Epithelial cell of esophagus (primary cell): ENCODE results near the gene DNAAF9.

Source experiments
- DNase-seq: peaks from one replicate; pipeline ENCODE4 v3.0.0; 2010; ENCODE audit warnings: low read depth
- H3K4me3 ChIP-seq: 2 replicates; pipeline ENCODE4 v1.5.1; 2011; ENCODE audit warnings: mild to moderate bottlenecking, low read length, control low read depth
- TF ChIP-seq, protein P1 (sequence below): IDR thresholded peaks from 2 replicates; pipeline ENCODE4 v1.5.1; 2011; ENCODE audit warnings: low read depth, mild to moderate bottlenecking, low read length, control low read depth, inconsistent platforms; ENCODE audit not compliant: insufficient read depth; ENCODE audit errors: missing control alignments

Gene DNAAF9

DNA sequence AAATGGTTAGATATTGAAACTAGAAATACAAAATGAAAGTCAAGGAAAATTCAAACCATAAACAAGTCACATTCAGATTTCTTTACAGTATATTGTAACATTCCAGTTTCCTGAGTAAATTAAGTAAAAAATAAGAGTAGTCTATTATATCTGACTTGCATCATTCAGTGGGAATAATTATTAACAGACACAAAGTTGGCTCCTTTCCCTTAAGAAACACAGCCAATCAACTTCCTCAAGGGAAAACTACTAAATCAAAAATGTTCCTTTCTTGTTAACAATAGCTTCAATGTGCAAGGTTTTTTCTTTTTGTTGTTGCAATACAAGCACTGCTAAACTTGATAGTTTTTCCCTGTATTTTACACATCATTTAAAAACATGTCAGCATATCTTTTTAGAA lies 33.2 kb downstream of the DNAAF9 start:
- H3K4me3 ChIP-seq: no peak overlapping the region
- DNase-seq: no peak
- TF ChIP-seq, protein P1, sequence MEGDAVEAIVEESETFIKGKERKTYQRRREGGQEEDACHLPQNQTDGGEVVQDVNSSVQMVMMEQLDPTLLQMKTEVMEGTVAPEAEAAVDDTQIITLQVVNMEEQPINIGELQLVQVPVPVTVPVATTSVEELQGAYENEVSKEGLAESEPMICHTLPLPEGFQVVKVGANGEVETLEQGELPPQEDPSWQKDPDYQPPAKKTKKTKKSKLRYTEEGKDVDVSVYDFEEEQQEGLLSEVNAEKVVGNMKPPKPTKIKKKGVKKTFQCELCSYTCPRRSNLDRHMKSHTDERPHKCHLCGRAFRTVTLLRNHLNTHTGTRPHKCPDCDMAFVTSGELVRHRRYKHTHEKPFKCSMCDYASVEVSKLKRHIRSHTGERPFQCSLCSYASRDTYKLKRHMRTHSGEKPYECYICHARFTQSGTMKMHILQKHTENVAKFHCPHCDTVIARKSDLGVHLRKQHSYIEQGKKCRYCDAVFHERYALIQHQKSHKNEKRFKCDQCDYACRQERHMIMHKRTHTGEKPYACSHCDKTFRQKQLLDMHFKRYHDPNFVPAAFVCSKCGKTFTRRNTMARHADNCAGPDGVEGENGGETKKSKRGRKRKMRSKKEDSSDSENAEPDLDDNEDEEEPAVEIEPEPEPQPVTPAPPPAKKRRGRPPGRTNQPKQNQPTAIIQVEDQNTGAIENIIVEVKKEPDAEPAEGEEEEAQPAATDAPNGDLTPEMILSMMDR: no peak

DNA sequence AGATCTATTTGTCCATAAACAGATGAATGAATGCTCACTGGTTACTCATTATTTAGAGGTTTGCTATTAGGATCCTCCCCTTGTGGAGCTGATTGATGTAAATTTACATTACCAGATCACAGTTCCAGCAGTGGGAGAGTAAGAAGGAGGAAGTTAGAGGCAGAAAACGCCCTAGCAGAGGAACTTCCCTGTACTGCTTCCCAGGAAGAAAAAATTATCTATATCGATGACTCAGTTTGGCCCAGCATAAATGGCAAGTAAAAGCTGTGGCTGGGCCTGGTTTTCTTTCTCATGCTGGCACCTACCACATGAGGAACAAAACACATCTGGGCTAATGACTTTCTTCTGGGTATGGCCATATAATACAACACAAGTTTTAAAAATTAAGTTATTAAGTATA lies 35.7 kb downstream of the DNAAF9 start:
- TF ChIP-seq, protein P1: no peak
- DNase-seq: no peak
- no peak overlapping the region for H3K4me3 ChIP-seq

DNA sequence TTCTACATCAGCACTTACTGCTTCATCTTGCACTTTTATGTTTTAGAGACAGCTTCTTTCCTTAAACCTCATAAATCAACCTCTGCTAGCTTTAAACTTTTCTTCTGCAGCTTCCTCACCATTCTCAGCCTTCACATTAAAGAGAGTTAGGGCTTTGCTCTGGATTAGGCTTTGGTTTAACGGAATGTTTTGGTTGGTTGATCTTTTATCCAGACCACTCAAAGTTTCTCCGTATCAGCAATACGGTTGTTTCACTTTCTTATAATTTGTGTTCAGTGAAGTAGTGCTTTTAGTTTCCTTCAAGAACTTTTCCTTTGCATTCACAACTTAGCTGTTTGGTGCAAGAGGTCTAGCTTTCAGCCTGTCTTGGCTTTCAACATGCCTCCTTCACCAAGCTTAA lies 40.4 kb downstream of the DNAAF9 start:
- DNase-seq: no peak
- TF ChIP-seq, protein P1: no peak
- no peak overlapping the region for H3K4me3 ChIP-seq

DNA sequence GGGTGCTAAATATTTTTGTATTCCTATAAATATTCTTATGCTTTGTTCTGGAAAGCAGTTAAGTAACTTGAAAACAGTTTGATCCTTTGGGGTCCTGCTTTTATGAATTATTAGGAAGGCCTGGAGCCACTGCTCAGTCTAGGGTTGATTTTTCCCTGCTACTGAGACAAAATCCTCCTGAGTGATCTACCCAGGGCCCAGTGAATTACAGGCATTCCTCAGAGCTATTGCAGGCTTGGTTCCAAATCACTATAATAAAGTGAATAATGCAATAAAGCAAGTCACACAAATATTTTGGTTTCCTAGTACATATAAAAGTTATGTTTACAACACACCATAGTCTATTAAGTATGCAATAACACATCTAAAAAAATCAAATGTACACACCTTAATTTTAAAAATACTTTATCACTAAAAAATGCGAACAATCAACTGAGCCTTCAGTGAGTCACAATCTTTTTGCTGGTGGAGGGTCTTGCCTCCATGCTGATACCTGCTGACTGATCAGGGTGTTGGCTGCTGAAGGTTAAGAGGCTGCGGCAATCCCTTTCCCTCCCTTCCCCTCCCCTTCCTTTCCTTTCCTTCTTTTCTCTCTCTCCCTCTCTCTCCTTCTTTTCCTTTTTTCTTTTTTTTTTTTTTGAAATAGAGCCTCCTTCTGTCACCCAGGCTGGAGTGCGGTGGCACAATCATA lies 43.0 kb downstream of the DNAAF9 start:
- TF ChIP-seq, protein P1: no peak
- no peak overlapping the region for H3K4me3 ChIP-seq
- DNase-seq: no peak

DNA sequence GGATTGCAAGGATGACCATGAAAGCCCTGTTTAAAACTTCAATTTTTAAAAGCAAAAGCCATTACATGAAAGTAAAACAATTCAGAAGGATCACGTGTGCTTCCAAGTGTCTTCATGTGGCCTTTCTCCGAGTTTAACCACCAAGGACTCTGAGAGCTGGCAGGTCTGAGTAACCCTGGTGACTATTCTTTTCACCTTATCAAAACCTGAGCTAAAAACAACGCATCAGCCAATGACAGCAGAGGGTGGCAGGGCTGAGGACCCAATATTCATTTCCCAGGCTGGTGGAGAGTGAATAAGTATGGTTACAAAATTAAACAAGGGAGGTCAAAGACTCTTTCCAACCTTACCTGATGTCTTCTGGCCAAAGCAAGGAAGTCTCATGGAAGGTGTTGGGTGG lies 46.7 kb downstream of the DNAAF9 start:
- no peak overlapping the region for H3K4me3 ChIP-seq
- TF ChIP-seq, protein P1: no peak
- no peak for DNase-seq

DNA sequence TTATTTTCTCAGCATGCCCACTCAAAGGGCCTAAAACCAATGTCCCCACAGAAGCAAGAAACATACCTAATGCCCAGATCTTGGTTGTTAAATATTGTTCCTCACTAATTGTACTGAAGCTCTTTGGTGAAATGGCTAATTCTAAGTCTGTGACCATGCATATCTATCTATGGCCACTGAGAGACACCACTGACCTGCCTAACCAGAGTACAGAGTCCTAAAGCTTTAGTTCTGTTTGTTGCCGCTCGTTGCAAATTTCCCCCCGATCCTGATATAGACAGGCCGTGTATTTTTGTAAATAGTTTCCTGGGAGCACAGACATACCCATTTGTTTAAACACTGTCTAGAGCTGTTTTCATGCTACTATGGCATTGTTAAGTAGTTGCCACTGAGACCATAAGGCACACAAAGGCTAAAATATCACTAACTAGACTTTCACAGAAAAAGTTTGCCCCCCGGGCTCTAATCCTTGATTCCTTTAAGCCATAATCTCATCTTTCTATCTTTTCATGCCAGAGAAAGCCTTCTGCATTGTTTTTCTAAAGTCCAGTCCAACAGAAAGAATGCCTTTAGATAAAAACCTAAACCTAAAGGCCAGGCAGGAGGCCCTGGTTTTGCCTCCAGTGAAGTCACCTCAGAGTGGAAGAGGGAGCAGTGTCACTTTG lies 48.7 kb downstream of the DNAAF9 start:
- no peak for DNase-seq
- TF ChIP-seq, protein P1: no peak
- H3K4me3 ChIP-seq: no peak overlapping the region
